ENCODE data around the gene GGA1. TPM values are rescaled to one million over a fixed set of nuclear protein-coding genes. Genes with fewer than 3 reads are reported as not detected.

The GGA1 gene
- polyA plus RNA-seq, 1 of the 3 experiments (the other 2 are of a cell fraction) = 81.1 TPM

DNA sequence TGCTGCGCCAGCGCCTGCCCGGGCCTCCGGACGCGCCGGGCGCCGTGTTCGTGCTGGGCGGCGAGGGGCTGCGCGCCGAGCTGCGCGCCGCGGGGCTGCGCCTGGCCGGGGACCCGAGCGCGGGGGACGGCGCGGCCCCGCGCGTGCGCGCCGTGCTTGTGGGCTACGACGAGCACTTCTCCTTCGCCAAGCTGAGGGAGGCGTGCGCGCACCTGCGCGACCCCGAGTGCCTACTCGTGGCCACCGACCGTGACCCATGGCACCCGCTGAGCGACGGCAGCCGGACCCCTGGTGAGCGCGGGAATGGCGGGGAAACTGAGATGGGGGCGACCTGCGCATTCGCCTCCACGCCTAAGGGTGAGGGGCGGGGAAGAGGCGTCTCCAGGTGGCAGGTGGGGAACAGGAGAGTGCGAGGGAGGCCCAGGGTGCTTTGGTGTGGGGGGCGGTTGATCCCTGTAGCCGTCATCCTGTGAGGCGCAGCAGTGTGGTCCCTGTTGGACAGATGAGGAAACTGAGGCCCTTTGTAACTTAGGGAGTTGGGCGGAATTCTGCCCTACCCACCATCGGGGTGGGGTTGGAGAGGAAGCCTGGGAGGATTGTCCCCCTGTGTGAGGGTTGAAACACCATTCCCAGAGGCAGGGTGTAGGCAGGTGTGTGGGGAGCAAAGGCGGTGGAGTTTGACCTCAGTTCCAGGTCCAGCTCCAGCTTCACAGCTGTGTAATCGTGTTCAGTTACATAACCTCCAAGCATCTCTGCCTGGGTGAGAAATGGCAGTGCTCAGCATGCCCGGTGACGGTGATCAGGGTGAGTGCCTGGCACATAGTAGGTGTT lies 50.6 kb downstream of the GGA1 start:
- H3K27me3 ChIP-seq (ENCODE audit: insufficient read depth) = no peaks in the 10 kb centered on the region
- H3K4me1 ChIP-seq (ENCODE audit: control insufficient read depth in 1 of 2, insufficient read depth in 2 of 2, low read depth in 1 of 2, low read length in 1 of 2) = peaks cover 19 to 37% of the 10 kb centered on the region in 2 experiments; a peak in 3 of 4 replicates
- H3K4me2 ChIP-seq = peak overlapping the region; percentile 93
- no peaks in the 10 kb centered on the region for H3K9me2 ChIP-seq
- peak; percentile 28; the same call in 1 of the 2 replicates for TF ChIP-seq SIN3A (IDR thresholded peaks at IDR 0.05; ENCODE audit: borderline replicate concordance, low read depth, low read length)
- TF ChIP-seq, protein P1, sequence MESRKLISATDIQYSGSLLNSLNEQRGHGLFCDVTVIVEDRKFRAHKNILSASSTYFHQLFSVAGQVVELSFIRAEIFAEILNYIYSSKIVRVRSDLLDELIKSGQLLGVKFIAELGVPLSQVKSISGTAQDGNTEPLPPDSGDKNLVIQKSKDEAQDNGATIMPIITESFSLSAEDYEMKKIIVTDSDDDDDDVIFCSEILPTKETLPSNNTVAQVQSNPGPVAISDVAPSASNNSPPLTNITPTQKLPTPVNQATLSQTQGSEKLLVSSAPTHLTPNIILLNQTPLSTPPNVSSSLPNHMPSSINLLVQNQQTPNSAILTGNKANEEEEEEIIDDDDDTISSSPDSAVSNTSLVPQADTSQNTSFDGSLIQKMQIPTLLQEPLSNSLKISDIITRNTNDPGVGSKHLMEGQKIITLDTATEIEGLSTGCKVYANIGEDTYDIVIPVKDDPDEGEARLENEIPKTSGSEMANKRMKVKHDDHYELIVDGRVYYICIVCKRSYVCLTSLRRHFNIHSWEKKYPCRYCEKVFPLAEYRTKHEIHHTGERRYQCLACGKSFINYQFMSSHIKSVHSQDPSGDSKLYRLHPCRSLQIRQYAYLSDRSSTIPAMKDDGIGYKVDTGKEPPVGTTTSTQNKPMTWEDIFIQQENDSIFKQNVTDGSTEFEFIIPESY (IDR thresholded peaks at IDR 0.05; ENCODE audit: borderline replicate concordance, low read depth) = no peak
- peak; percentile 56; the same call in 1 of the 2 replicates for TF ChIP-seq NRF1 (IDR thresholded peaks at IDR 0.05; ENCODE audit: low read depth, low read length)
- no peak for TF ChIP-seq CHD2 (IDR thresholded peaks at IDR 0.05; ENCODE audit: low read length, partially characterized antibody)
- no peak for TF ChIP-seq TCF12 (IDR thresholded peaks at IDR 0.05)
- no peak for TF ChIP-seq FOXM1 (IDR thresholded peaks at IDR 0.05; ENCODE audit: low read depth)
- WGBS (ENCODE audit: low lambda C conversion rate) = 2% methylated on average over 14 of the region's 68 CpGs
- ChIA-PET CTCF (interaction anchor here (0.6 to 44.3 kb wide), 10 partner anchors 11 to 95 kb away, joined by 3 to 898 read pairs (median 4); partner anchors contain the start of genes LGALS1, NOL12, SH3BP1 and TRIOBP), POLR2A (interaction anchor here (1.0 to 2.7 kb wide), 9 partner anchors 8 to 148 kb away, joined by 3 to 28 read pairs (median 7); partner anchors contain the start of genes GCAT, LGALS1 and NOL12)
- H3K9me3 ChIP-seq = no peaks in the 10 kb centered on the region
- H3K79me2 ChIP-seq (ENCODE audit: insufficient read depth) = peaks cover 49% of the 10 kb centered on the region
- H3K4me3 ChIP-seq (ENCODE audit: low read depth in 2 of 2, low read length in 1 of 2) = peak overlapping the region; percentile 67 to 70
- H4K20me1 ChIP-seq (ENCODE audit: insufficient read depth) = peaks cover 22% of the 10 kb centered on the region; the same call in 1 of the 2 replicates
- H3F3A ChIP-seq (replicated peaks; ENCODE audit: insufficient read depth) = peaks cover 20% of the 10 kb centered on the region
- H3K9ac ChIP-seq = peak overlapping the region; percentile 67
- H2AFZ ChIP-seq (ENCODE audit: low read depth) = no peak overlapping the region
- DNase-seq = peak; percentile 72
- peak overlapping the region in 1 of 2 experiments; percentile 68; a peak in 1 of 4 replicates for H3K27ac ChIP-seq (ENCODE audit: low read depth in 2 of 2, low read length in 1 of 2)
- no peaks in the 10 kb centered on the region for H3K36me3 ChIP-seq (replicated peaks in 1 of 2; ENCODE audit: control insufficient read depth in 1 of 2, insufficient read depth in 2 of 2, low read length in 1 of 2)

DNA sequence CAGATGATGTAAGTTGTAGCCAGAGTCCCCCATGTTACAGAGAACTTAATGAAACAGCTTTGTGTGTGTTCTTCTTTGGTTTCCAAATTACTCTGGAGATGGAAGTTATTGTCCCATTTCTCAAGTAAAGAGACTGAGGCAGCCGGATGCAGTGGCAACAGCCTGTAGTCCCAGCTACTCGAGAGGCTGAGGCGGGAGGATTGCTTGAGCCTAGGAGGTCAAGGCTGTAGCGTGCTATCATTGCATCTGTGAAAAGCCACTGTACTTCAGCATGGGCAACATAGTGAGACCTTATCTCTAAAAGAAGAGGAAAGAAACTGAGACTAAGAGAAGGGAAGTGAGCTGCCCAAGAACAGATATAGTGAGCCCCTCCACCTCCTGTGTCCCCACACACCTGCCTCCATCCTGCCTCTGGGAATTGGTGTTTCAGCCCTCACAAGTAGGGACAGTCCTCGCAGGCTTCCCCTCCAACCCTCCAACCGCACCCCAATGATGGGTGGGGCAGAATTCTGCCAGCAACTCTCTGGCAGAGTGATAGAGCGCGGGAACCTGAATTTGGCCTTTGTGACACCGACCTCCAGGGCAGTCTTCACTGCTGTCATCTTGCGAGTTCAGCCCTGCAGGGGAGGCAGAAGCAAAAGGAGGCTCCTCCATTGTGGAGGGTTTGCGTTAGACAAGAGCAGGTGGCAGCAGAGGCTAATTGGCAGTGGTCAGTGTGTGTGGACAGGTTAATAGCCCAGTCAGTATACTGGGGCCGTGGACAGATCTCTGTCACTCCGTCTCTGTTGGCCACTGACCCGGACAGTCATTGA lies 51.5 kb downstream of the GGA1 start:
- Histone ChIP-seq H3K79me2 (ENCODE audit: insufficient read depth) (peaks cover 57% of the 10 kb centered on the region), H3K9me2 (no peaks in the 10 kb centered on the region), H3K9ac (peak overlapping the region; percentile 67), H3K9me3 (no peaks in the 10 kb centered on the region), H3K27me3 (ENCODE audit: insufficient read depth) (no peaks in the 10 kb centered on the region), H2AFZ (ENCODE audit: low read depth) (no peak overlapping the region), H4K20me1 (ENCODE audit: insufficient read depth) (peaks cover 22% of the 10 kb centered on the region; the same call in 1 of the 2 replicates), H3K4me2 (peak overlapping the region; percentile 93), H3K36me3 (replicated peaks in 1 of 2; ENCODE audit: control insufficient read depth in 1 of 2, insufficient read depth in 2 of 2, low read length in 1 of 2) (no peaks in the 10 kb centered on the region), H3K27ac (ENCODE audit: low read depth in 2 of 2, low read length in 1 of 2) (peak overlapping the region in 1 of 2 experiments; percentile 23; a peak in 2 of 4 replicates), H3K4me3 (ENCODE audit: low read depth in 2 of 2, low read length in 1 of 2) (peak overlapping the region; percentile 67 to 70), H3K4me1 (ENCODE audit: control insufficient read depth in 1 of 2, insufficient read depth in 2 of 2, low read depth in 1 of 2, low read length in 1 of 2) (peaks cover 19 to 37% of the 10 kb centered on the region in 2 experiments; a peak in 3 of 4 replicates), H3F3A (replicated peaks; ENCODE audit: insufficient read depth) (peaks cover 20% of the 10 kb centered on the region)
- ChIA-PET CTCF (interaction anchor here (0.7 to 44.3 kb wide), 8 partner anchors 10 to 90 kb away, joined by 3 to 898 read pairs (median 8); partner anchors contain the start of genes LGALS1, NOL12 and SH3BP1), POLR2A (interaction anchor here (1.3 to 2.7 kb wide), 2 partner anchors 22 to 26 kb away, joined by 3 to 14 read pairs; partner anchors contain the start of gene NOL12)
- no peak for DNase-seq
- 79% methylated on average over 13 of the region's 14 CpGs for WGBS (ENCODE audit: low lambda C conversion rate)
- TF ChIP-seq RCOR1 (IDR thresholded peaks at IDR 0.05; ENCODE audit: low read length) (no peak), SMC3 (IDR thresholded peaks at IDR 0.05; ENCODE audit: low read depth, low read length) (no peak), POLR2AphosphoS5 (IDR thresholded peaks at IDR 0.05; ENCODE audit: low read depth, low read length) (no peak), TAF1 (IDR thresholded peaks at IDR 0.05; ENCODE audit: borderline replicate concordance, low read depth, low read length) (no peak), JUND (IDR thresholded peaks at IDR 0.05) (no peak), GABPA (IDR thresholded peaks at IDR 0.05; ENCODE audit: low read depth) (no peak), RAD21 (IDR thresholded peaks at IDR 0.05; ENCODE audit: low read length) (no peak), CHD2 (IDR thresholded peaks at IDR 0.05; ENCODE audit: low read length, partially characterized antibody) (no peak)
- TF ChIP-seq, protein P2, sequence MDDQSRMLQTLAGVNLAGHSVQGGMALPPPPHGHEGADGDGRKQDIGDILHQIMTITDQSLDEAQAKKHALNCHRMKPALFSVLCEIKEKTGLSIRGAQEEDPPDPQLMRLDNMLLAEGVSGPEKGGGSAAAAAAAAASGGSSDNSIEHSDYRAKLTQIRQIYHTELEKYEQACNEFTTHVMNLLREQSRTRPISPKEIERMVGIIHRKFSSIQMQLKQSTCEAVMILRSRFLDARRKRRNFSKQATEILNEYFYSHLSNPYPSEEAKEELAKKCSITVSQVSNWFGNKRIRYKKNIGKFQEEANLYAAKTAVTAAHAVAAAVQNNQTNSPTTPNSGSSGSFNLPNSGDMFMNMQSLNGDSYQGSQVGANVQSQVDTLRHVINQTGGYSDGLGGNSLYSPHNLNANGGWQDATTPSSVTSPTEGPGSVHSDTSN (IDR thresholded peaks at IDR 0.05) = no peak
- TF ChIP-seq, protein P3, sequence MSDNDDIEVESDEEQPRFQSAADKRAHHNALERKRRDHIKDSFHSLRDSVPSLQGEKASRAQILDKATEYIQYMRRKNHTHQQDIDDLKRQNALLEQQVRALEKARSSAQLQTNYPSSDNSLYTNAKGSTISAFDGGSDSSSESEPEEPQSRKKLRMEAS (IDR thresholded peaks at IDR 0.05; ENCODE audit: low read depth) = no peak
- TF ChIP-seq, protein P4, sequence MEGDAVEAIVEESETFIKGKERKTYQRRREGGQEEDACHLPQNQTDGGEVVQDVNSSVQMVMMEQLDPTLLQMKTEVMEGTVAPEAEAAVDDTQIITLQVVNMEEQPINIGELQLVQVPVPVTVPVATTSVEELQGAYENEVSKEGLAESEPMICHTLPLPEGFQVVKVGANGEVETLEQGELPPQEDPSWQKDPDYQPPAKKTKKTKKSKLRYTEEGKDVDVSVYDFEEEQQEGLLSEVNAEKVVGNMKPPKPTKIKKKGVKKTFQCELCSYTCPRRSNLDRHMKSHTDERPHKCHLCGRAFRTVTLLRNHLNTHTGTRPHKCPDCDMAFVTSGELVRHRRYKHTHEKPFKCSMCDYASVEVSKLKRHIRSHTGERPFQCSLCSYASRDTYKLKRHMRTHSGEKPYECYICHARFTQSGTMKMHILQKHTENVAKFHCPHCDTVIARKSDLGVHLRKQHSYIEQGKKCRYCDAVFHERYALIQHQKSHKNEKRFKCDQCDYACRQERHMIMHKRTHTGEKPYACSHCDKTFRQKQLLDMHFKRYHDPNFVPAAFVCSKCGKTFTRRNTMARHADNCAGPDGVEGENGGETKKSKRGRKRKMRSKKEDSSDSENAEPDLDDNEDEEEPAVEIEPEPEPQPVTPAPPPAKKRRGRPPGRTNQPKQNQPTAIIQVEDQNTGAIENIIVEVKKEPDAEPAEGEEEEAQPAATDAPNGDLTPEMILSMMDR (IDR thresholded peaks at IDR 0.05) = no peak
- TF ChIP-seq, protein P1 (IDR thresholded peaks at IDR 0.05; ENCODE audit: borderline replicate concordance, low read depth) = no peak
